IMR-90 (cell line): Measurements from ENCODE around the gene NFASC.

ENCODE experiments used
- CEBPB ChIP-seq: IDR thresholded peaks from 2 replicates; pipeline ENCODE4 v1.6.1; 2012; ENCODE audit warnings: low read depth, low read length, improper control_type of control experiment
- CTCF ChIP-seq: conservative IDR thresholded peaks from 2 replicates; pipeline ENCODE4 v1.5.1; 2012; ENCODE audit warnings: mild to moderate bottlenecking, low read depth, low read length, improper control_type of control experiment
- MAFK ChIP-seq: IDR thresholded peaks from 2 replicates; pipeline ENCODE4 v1.6.1; 2012; ENCODE audit warnings: low read depth, low read length, improper control_type of control experiment
- MAZ ChIP-seq: IDR thresholded peaks from 2 replicates; pipeline ENCODE4 v1.6.1; 2012; ENCODE audit warnings: low read depth, mild to moderate bottlenecking, low read length, improper control_type of control experiment, moderate library complexity, borderline replicate concordance
- NFE2L2 ChIP-seq: fragments of 150-350 bp; IDR thresholded peaks from 2 replicates; pipeline ENCODE4 v1.6.1; 2016; ENCODE audit warnings: low read depth, mild to moderate bottlenecking, low read length
- POLR2A ChIP-seq: IDR thresholded peaks from 2 replicates; pipeline ENCODE4 v1.6.1; 2012; ENCODE audit warnings: mild to moderate bottlenecking, low read depth, low read length
- RAD21 ChIP-seq: IDR thresholded peaks from 2 replicates; pipeline ENCODE4 v1.6.1; 2012; ENCODE audit warnings: low read length, improper control_type of control experiment
- SMC3 ChIP-seq: fragments of 150-350 bp; IDR thresholded peaks from 2 replicates; pipeline ENCODE4 v1.6.1; 2016; ENCODE audit warnings: low read depth, mild to moderate bottlenecking, antibody characterized with exemption, low read length, moderate library complexity
- USF2 ChIP-seq: fragments of 150-350 bp; IDR thresholded peaks from 2 replicates; pipeline ENCODE4 v1.6.1; 2017; ENCODE audit warnings: mild to moderate bottlenecking, antibody characterized with exemption, low read length, low read depth

- no peak for TF ChIP-seq MAZ
- TF ChIP-seq CTCF: no peak
- TF ChIP-seq CEBPB: no peak
- TF ChIP-seq POLR2A: no peak
- no peak for TF ChIP-seq NFE2L2
- no peak for TF ChIP-seq RAD21
- TF ChIP-seq MAFK: no peak
- TF ChIP-seq SMC3: no peak
- TF ChIP-seq USF2: no peak
Measured at GRCh38 chr1:204835737-204836136, 34.9 kb upstream of the NFASC start.
